Tibial artery (tissue), 4 donors: ENCODE results near the gene FAM186B.

Source experiments
- DNase-seq, 2 donors: peaks; one replicate each; pipeline ENCODE4 v3.0.0-alpha.2; 2019
- H3K27ac ChIP-seq, 2 donors: fragments of 200-600 bp; sonication (generic) in 1 of 2; 1 replicate in 1 of 2; 2 replicates in 1 of 2; pipeline ENCODE4 v1.5.1; 2018 to 2019; ENCODE audit warnings: mild to moderate bottlenecking in 1 of 2
- H3K27me3 ChIP-seq, 2 donors: fragments of 200-600 bp; sonication (generic) in 1 of 2; one replicate each; pipeline versions ENCODE4 v1.5.1 to v1.6.0; 2016 to 2019
- H3K36me3 ChIP-seq, 3 donors: fragments of 200-600 bp; sonication (generic) in 2 of 3; one replicate each; pipeline ENCODE4 v1.5.1; 2016 to 2019; ENCODE audit warnings: mild to moderate bottlenecking in 2 of 3
- H3K4me1 ChIP-seq, 4 donors: fragments of 200-600 bp; sonication (generic) in 2 of 4; 1 replicate in 3 of 4; 2 replicates in 1 of 4; pipeline ENCODE4 v1.5.1; 2016 to 2019
- H3K4me3 ChIP-seq, 2 donors: fragments of 200-600 bp; sonication (generic) in 1 of 2; 1 replicate in 1 of 2; 2 replicates in 1 of 2; pipeline ENCODE4 v1.5.1; 2018 to 2019; ENCODE audit warnings: mild to moderate bottlenecking in 2 of 2
- H3K9me3 ChIP-seq, 3 donors: fragments of 200-600 bp; sonication (generic) in 1 of 3; one replicate each; pipeline ENCODE4 v1.5.1; 2016 to 2019
- intact Hi-C: fragments of 100-400 bp; cut with DNase I; formaldehyde crosslinking; loops from one replicate; pipeline ENCODE4 v1.15.0; 2023; ENCODE audit warnings: low total_unique reads
- TF ChIP-seq, protein P1 (sequence below), 2 experiments: fragments of 200-600 bp in 1 of 2; fragments of 450-650 bp in 1 of 2; IDR thresholded peaks; one replicate each; pipeline ENCODE4 v1.5.1; 2017 to 2019; ENCODE audit warnings: antibody characterized with exemption in 2 of 2, mild to moderate bottlenecking in 1 of 2, moderate library complexity in 1 of 2

Gene FAM186B

DNA sequence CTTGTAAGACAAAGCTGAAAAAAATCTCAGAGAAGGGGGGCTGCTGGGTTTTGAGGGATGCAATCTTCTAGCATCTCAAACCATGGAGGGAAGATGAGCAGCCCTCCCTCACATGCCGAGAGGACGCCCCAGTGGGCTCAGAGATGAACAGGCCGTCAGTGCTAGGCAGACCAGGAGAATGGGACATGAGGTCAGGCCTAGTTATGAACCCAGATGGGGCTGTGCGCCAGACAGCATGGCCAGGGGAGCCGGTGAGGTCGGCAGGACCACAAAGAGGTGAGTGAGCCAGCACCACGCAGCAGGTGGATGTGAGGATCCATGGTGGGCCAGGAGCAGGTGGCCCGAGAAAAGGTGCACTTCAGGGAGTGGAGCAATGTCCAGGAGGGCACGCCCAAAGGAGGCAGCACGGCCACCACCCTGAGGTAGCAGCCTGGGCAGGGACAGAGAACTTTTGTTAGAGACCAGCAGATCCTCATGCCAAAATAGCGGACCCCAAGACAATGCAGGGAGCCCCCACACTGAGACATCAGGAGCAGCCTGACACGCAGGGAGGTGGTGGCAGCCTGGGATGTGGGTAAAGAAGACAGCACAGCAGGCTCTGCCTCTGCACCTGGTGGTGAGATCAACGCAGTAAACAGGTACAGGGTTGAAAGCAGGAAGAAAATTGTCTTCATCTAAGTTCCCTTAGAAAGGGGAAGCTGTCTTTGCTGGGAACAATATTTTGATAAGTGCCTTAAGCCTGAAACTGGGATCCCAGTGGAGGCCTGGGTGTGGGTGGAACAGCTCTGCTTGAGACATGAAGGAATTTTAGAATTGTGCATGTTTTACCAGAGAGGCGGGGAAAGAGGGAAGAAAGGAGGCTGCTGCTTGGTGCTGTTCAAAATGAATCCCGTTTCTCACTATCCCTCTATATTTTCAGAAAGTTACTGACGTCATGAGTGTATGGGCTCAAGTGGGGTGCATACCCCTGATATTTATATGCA lies 19.7 kb downstream of the FAM186B start:
- Histone ChIP-seq H3K9me3 (no peaks in the 10 kb centered on the region), H3K4me3 (no peak overlapping the region), H3K27me3 (no peaks in the 10 kb centered on the region), H3K36me3 (peaks cover 0 to 18% (median 0%) of the 10 kb centered on the region in 3 donors), H3K27ac (no peak overlapping the region), H3K4me1 (peaks cover 0 to 23% (median under 1%) of the 10 kb centered on the region in 4 donors)
- TF ChIP-seq, protein P1, sequence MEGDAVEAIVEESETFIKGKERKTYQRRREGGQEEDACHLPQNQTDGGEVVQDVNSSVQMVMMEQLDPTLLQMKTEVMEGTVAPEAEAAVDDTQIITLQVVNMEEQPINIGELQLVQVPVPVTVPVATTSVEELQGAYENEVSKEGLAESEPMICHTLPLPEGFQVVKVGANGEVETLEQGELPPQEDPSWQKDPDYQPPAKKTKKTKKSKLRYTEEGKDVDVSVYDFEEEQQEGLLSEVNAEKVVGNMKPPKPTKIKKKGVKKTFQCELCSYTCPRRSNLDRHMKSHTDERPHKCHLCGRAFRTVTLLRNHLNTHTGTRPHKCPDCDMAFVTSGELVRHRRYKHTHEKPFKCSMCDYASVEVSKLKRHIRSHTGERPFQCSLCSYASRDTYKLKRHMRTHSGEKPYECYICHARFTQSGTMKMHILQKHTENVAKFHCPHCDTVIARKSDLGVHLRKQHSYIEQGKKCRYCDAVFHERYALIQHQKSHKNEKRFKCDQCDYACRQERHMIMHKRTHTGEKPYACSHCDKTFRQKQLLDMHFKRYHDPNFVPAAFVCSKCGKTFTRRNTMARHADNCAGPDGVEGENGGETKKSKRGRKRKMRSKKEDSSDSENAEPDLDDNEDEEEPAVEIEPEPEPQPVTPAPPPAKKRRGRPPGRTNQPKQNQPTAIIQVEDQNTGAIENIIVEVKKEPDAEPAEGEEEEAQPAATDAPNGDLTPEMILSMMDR (IDR thresholded peaks at IDR 0.05): no peak
- no peak for DNase-seq
- intact Hi-C loops: no loop called here

DNA sequence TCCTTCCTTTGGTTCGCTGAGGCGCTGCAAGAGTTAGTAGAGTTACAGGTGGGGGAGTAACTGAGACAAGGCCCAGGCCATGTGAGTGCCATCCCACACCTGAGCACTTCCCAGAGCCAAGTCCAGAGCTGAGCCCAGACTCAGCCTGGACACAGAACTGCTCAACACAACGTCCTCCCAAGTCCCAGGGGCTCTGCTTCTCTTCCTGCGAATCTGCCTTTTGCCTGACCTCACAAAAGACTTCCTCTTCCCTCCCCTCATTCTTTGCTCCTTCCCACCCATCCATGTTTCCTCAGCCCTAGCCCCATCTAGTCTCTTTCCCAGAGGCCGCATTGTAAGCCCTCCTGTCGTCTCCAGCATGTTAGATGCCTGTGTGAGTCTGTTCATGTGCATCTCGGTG lies 20.8 kb downstream of the FAM186B start:
- peaks cover 0 to 18% (median 0%) of the 10 kb centered on the region in 3 donors for H3K36me3 ChIP-seq
- DNase-seq: no peak
- no peaks in the 10 kb centered on the region for H3K9me3 ChIP-seq
- H3K4me3 ChIP-seq: no peak overlapping the region
- intact Hi-C loops: no loop called here
- no peak overlapping the region for H3K27ac ChIP-seq
- no peaks in the 10 kb centered on the region for H3K27me3 ChIP-seq
- H3K4me1 ChIP-seq: peaks cover 0 to 30% (median 5%) of the 10 kb centered on the region in 4 donors
- TF ChIP-seq, protein P1 (IDR thresholded peaks at IDR 0.05): no peak

DNA sequence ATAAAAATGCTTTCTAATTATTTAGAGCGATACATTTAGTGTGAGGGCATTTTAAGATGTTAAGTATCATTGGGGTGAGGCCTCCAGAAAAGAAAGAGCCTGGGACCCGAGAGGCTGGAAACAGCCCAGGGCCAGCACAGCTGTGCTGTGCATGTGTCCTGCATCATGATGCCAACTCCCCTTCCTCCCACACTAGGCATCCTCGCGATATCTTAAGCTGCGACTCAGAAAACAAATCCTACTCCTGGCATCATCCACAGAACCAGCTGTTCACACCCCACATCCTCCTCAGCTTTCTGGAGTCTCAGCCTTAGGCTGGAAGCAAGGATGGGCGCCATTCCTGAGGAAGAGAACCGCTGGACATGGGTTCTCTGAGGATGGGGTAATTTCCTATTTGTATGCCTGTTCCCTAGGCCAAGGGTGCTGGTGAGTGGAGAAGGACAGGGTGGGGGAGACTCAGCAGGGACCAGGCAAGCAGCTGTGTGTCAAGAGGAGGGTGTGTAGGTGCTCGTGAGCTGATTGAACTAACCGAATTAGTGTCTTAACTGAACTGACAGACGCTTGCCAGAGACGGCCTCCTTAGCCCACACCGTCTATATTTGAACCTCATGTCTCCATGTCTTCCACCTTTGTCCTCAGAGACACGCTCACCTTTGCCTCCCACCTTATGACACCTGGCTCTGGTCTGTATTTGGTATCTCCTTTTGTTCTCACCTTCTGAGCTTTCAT lies 21.9 kb downstream of the FAM186B start:
- intact Hi-C loops: no loop called here
- Histone ChIP-seq H3K4me1 (peaks cover 0 to 30% (median 5%) of the 10 kb centered on the region in 4 donors), H3K27ac (peak overlapping the region in 1 of 2 donors; percentile 28), H3K4me3 (no peak overlapping the region), H3K9me3 (no peaks in the 10 kb centered on the region), H3K27me3 (no peaks in the 10 kb centered on the region), H3K36me3 (peaks cover 0 to 19% (median 0%) of the 10 kb centered on the region in 3 donors)
- DNase-seq: no peak
- TF ChIP-seq, protein P1 (IDR thresholded peaks at IDR 0.05): no peak

DNA sequence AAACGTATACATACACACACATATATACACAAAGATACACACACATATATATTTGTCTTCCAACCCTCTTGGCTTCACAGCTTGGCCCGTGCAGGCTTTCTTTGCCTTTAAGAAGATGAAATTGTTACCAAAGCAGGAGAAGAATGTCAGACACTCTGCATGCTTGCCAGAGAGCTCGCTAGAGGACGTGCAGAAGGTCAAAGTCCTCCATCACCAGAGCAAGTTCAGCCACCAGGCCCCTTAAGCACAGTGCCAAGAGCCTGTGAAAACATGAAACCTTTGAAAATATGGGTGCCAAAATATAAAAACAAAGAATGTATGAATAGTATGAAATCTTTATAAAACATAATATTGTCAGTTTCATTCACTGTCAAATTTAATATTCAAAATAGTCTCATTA lies 22.6 kb downstream of the FAM186B start:
- TF ChIP-seq, protein P1 (IDR thresholded peaks at IDR 0.05): no peak
- DNase-seq: no peak
- Histone ChIP-seq H3K27me3 (no peaks in the 10 kb centered on the region), H3K36me3 (peaks cover 0 to 26% (median 0%) of the 10 kb centered on the region in 3 donors), H3K9me3 (no peaks in the 10 kb centered on the region), H3K4me1 (peaks cover 0 to 30% (median 5%) of the 10 kb centered on the region in 4 donors), H3K4me3 (no peak overlapping the region), H3K27ac (peak overlapping the region in 1 of 2 donors; percentile 28)
- intact Hi-C loops: no loop called here

DNA sequence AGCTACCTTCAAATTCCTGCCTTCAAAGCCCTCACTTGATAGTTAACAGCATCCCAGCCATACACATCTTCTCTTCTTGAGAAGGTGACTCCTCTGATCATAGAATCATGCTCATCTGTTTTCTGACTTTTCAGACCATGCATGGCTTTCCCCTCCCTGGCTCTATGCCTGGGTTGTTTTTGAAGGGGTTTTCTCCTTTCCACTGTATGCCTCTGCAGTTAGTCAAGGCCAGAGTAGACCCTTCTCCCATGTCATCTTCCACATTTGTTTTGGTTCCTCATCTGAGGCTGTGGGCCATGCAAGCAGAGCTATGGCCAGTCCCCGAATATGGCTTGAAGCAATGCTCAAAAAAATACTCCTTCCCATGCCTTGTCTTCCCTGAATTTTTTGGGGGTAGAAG lies 23.2 kb downstream of the FAM186B start:
- intact Hi-C loops: no loop called here
- peaks cover 0 to 32% (median under 1%) of the 10 kb centered on the region in 3 donors for H3K36me3 ChIP-seq
- no peak overlapping the region for H3K4me3 ChIP-seq
- peaks cover 0 to 30% (median 5%) of the 10 kb centered on the region in 4 donors for H3K4me1 ChIP-seq
- no peaks in the 10 kb centered on the region for H3K9me3 ChIP-seq
- H3K27ac ChIP-seq: no peak overlapping the region
- H3K27me3 ChIP-seq: no peaks in the 10 kb centered on the region
- TF ChIP-seq, protein P1 (IDR thresholded peaks at IDR 0.05): no peak
- no peak for DNase-seq
